ENCODE results near the gene PRMT3. TPM values are rescaled to one million over a fixed set of nuclear protein-coding genes. Genes with fewer than 3 reads are reported as not detected.

PRMT3 gene
- total RNA-seq, 2 experiments from 2014 or later, result 11.2 to 11.8 TPM

DNA sequence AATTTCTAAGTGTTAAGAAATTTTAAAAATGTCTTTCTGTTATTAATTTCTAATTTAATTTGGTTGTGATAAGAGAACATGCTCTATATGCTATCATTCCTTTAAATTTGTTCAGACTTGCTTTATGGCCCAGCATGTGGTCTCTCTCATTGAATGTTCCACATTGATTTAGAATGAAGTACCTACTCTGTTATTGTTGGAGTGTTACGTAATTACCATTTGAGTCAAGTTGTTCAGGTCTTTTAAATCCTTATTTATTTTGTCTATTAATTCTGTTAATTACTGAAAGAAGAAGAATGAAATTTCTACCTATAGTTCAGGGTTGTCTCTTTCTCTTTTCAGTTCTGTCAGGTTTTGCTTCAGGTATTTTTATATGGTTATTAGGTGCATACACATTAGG lies 57.0 kb downstream of the PRMT3 start:
- TF ChIP-seq, protein P1, sequence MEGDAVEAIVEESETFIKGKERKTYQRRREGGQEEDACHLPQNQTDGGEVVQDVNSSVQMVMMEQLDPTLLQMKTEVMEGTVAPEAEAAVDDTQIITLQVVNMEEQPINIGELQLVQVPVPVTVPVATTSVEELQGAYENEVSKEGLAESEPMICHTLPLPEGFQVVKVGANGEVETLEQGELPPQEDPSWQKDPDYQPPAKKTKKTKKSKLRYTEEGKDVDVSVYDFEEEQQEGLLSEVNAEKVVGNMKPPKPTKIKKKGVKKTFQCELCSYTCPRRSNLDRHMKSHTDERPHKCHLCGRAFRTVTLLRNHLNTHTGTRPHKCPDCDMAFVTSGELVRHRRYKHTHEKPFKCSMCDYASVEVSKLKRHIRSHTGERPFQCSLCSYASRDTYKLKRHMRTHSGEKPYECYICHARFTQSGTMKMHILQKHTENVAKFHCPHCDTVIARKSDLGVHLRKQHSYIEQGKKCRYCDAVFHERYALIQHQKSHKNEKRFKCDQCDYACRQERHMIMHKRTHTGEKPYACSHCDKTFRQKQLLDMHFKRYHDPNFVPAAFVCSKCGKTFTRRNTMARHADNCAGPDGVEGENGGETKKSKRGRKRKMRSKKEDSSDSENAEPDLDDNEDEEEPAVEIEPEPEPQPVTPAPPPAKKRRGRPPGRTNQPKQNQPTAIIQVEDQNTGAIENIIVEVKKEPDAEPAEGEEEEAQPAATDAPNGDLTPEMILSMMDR (IDR thresholded peaks at IDR 0.05), result no peak
- H3K27ac ChIP-seq (ENCODE audit: low read depth in 1 of 2, low read length in 2 of 2), result no peak overlapping the region
- H3K36me3 ChIP-seq (ENCODE audit: insufficient read depth, low read length), result peaks cover 3% of the 10 kb centered on the region
- Mint-ChIP-seq H3K27me3 (no peaks in the 10 kb centered on the region), H3K36me3 (ENCODE audit: low read depth) (peaks cover 43% of the 10 kb centered on the region), H3K27ac (no peak overlapping the region), H3K4me1 (ENCODE audit: low read depth) (no peaks in the 10 kb centered on the region), H3K4me3 (no peak overlapping the region), H3K9me3 (no peaks in the 10 kb centered on the region)
- no peak for DNase-seq
- POLR2A ChIA-PET, result no interaction called here
- no peaks in the 10 kb centered on the region for H3K9me3 ChIP-seq (ENCODE audit: control insufficient read depth in 1 of 2, insufficient read depth in 1 of 2, low read length in 2 of 2)
- no peaks in the 10 kb centered on the region for H3K27me3 ChIP-seq (ENCODE audit: control insufficient read depth in 1 of 2, insufficient read depth in 2 of 2, low read length in 2 of 2)
- intact Hi-C loops (cut with DNase I, micrococcal nuclease), result loop anchor here in 1 of 2 experiments (5.0 kb wide), 1 partner anchor 317 kb away; no protein-coding TSS in a partner anchor
- ATAC-seq (ENCODE audit: poor library complexity), result no peak
- no peak overlapping the region for H3K4me3 ChIP-seq (ENCODE audit: low read length)
- H3K4me1 ChIP-seq (ENCODE audit: insufficient read depth, low read length), result no peaks in the 10 kb centered on the region
- CTCF ChIA-PET, result interaction anchor here (1.1 kb wide), 1 partner anchor 316 kb away, joined by 5 read pairs; no protein-coding TSS in a partner anchor

DNA sequence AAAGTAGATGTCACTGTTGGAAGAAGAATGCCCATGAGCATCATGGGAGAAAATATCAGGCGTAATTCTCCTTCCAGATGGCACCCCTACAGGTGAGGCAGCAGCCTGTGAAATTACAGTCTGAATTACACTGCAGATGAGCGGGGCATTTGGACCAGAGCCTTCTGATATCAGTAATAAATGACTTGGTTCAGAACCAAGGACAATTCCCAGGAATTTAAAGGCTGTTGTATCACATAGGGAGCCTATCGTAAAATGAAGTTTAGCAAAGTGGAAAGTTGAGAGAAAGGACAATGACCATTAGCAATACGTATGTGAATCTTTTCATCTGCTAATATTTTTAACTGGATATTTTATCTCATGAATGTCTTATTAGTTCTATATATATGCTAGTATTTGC lies 61.3 kb downstream of the PRMT3 start:
- ATAC-seq (ENCODE audit: poor library complexity) (no peak), DNase-seq (no peak)
- H3K27me3 Mint-ChIP-seq, result no peaks in the 10 kb centered on the region
- no peak overlapping the region for H3K27ac Mint-ChIP-seq
- TF ChIP-seq, protein P1 (IDR thresholded peaks at IDR 0.05), result no peak
- Histone ChIP-seq H3K4me1 (ENCODE audit: insufficient read depth, low read length) (no peaks in the 10 kb centered on the region), H3K4me3 (ENCODE audit: low read length) (no peak overlapping the region), H3K27me3 (ENCODE audit: control insufficient read depth in 1 of 2, insufficient read depth in 2 of 2, low read length in 2 of 2) (no peaks in the 10 kb centered on the region), H3K9me3 (ENCODE audit: control insufficient read depth in 1 of 2, insufficient read depth in 1 of 2, low read length in 2 of 2) (no peaks in the 10 kb centered on the region), H3K36me3 (ENCODE audit: insufficient read depth, low read length) (peaks cover 6% of the 10 kb centered on the region), H3K27ac (ENCODE audit: low read depth in 1 of 2, low read length in 2 of 2) (no peak overlapping the region)
- H3K4me3 Mint-ChIP-seq, result no peak overlapping the region
- no peaks in the 10 kb centered on the region for H3K9me3 Mint-ChIP-seq
- intact Hi-C loops (cut with DNase I, micrococcal nuclease), result no loop called here
- peaks cover 4% of the 10 kb centered on the region for H3K4me1 Mint-ChIP-seq (ENCODE audit: low read depth)
- H3K36me3 Mint-ChIP-seq (ENCODE audit: low read depth), result peaks cover 55% of the 10 kb centered on the region
- ChIA-PET POLR2A (no interaction called here), CTCF (no interaction called here)

DNA sequence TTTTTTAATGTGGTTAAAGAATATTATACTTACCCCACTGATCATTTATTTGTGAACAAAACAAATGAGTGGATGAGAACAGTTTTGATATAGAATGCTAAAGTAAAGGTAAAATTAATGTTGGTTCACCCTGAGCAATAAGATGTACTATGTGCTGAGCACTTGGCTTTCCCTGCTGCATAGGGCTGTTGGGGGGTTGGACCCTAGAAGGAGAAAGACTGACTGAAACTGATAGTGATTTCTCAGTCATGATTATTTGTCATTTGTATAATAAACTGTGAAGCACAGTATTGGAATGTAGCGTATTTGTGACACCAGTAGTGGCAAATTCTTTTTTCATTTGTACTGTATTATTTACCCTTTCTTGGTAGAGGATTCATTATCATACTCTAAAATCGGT lies 63.3 kb downstream of the PRMT3 start:
- ChIA-PET CTCF (no interaction called here), POLR2A (no interaction called here)
- Histone ChIP-seq H3K4me1 (ENCODE audit: insufficient read depth, low read length) (no peaks in the 10 kb centered on the region), H3K9me3 (ENCODE audit: control insufficient read depth in 1 of 2, insufficient read depth in 1 of 2, low read length in 2 of 2) (no peaks in the 10 kb centered on the region), H3K27ac (ENCODE audit: low read depth in 1 of 2, low read length in 2 of 2) (no peak overlapping the region), H3K27me3 (ENCODE audit: control insufficient read depth in 1 of 2, insufficient read depth in 2 of 2, low read length in 2 of 2) (no peaks in the 10 kb centered on the region), H3K36me3 (ENCODE audit: insufficient read depth, low read length) (peaks cover 6% of the 10 kb centered on the region), H3K4me3 (ENCODE audit: low read length) (no peak overlapping the region)
- intact Hi-C loops (cut with DNase I, micrococcal nuclease), result no loop called here
- Mint-ChIP-seq H3K27ac (no peak overlapping the region), H3K36me3 (ENCODE audit: low read depth) (peaks cover 51% of the 10 kb centered on the region), H3K27me3 (no peaks in the 10 kb centered on the region), H3K4me1 (ENCODE audit: low read depth) (peaks cover 4% of the 10 kb centered on the region), H3K4me3 (no peak overlapping the region), H3K9me3 (no peaks in the 10 kb centered on the region)
- DNase-seq, result no peak
- TF ChIP-seq, protein P1 (IDR thresholded peaks at IDR 0.05), result no peak
- ATAC-seq (ENCODE audit: poor library complexity), result no peak

Data from CD4-positive, alpha-beta T cell (primary cell).